GM23338 (cell line): ENCODE results near the gene NT5DC2.

Experiments
- CREB1 ChIP-seq: fragments of 250-450 bp; sonication (Bioruptor Pico); IDR thresholded peaks from 2 replicates; pipeline ENCODE4 v1.5.0; 2020; ENCODE audit warnings: low read depth, mild to moderate bottlenecking, moderate library complexity
- EZH2 ChIP-seq: fragments of 200-600 bp; sonication (generic); IDR thresholded peaks from one replicate; pipeline ENCODE4 v1.8.0; 2017; ENCODE audit warnings: antibody characterized with exemption, mild to moderate bottlenecking, low read depth; ENCODE audit not compliant: unreplicated experiment
- EZH2phosphoT487 ChIP-seq: fragments of 200-600 bp; sonication (generic); IDR thresholded peaks from one replicate; pipeline ENCODE4 v1.8.1; 2018; ENCODE audit warnings: antibody characterized with exemption; ENCODE audit not compliant: unreplicated experiment
- JUNB ChIP-seq: IDR thresholded peaks from one replicate; pipeline ENCODE4 v1.6.1; 2016; ENCODE audit warnings: antibody characterized with exemption; ENCODE audit not compliant: unreplicated experiment
- POLR2AphosphoS5 ChIP-seq: IDR thresholded peaks from 2 replicates; pipeline ENCODE4 v1.6.1; 2016; ENCODE audit warnings: antibody characterized with exemption, low read depth
- REST ChIP-seq: IDR thresholded peaks from one replicate; pipeline ENCODE4 v1.6.1; 2018; ENCODE audit warnings: antibody characterized with exemption; ENCODE audit not compliant: unreplicated experiment
- STAT1 ChIP-seq: IDR thresholded peaks from one replicate; pipeline ENCODE4 v1.6.1; 2016; ENCODE audit warnings: antibody characterized with exemption; ENCODE audit not compliant: unreplicated experiment
- ZNF114 ChIP-seq: fragments of 250-450 bp; sonication (Bioruptor Pico); IDR thresholded peaks from 2 replicates; pipeline ENCODE4 v1.5.0; 2020; ENCODE audit warnings: mild to moderate bottlenecking, moderate library complexity
- ZNF331 ChIP-seq: fragments of 250-450 bp; sonication (Bioruptor Pico); IDR thresholded peaks from 2 replicates; pipeline ENCODE4 v1.5.0; 2020; ENCODE audit warnings: low read depth, mild to moderate bottlenecking, moderate library complexity
- ZNF462 ChIP-seq: fragments of 250-450 bp; sonication (Bioruptor Pico); IDR thresholded peaks from 2 replicates; pipeline ENCODE4 v1.5.0; 2020; ENCODE audit warnings: mild to moderate bottlenecking, moderate library complexity
- TF ChIP-seq, protein P1 (sequence below), 2 experiments: fragments of 200-600 bp in 1 of 2; sonication (generic) in 1 of 2; conservative IDR thresholded peaks; 2 replicates each; pipeline versions ENCODE4 v1.5.1 to v1.6.1; 2016 to 2017; ENCODE audit warnings: antibody characterized with exemption in 2 of 2, low read depth in 2 of 2, mild to moderate bottlenecking in 2 of 2, moderate library complexity in 1 of 2

DNA sequence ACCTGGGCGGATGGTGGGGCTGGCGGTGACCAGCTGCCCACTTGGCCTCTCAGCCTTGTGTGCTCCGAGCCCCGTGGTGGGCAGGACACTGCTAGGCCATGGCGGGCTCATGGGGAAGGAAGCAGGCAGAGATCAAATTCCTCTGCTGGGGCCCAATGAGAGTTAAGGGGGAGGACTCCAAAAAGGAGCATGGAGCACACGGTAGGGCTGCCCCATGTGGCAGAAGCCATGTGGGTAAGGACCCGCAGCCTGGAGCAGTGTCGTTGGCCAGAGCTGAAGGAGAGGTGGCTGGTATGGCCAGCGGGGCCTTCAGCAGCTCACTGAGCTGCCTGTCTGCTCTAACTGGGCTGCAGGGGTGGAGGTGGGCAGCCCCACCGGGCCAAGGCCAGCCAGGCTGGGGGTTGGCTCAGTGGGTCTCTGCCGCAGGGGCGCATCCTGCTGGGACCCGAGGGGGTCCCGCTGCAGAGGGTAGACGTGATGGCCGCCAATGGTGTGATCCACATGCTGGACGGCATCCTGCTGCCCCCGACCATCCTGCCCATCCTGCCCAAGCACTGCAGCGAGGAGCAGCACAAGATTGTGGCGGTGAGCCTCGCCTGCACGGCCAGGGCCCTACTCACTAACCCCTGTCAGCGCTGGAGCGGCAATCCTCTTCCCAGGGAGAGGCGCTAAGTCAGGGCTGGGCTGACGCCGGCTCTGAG lies 27.2 kb downstream of the NT5DC2 start:
- TF ChIP-seq, protein P1, sequence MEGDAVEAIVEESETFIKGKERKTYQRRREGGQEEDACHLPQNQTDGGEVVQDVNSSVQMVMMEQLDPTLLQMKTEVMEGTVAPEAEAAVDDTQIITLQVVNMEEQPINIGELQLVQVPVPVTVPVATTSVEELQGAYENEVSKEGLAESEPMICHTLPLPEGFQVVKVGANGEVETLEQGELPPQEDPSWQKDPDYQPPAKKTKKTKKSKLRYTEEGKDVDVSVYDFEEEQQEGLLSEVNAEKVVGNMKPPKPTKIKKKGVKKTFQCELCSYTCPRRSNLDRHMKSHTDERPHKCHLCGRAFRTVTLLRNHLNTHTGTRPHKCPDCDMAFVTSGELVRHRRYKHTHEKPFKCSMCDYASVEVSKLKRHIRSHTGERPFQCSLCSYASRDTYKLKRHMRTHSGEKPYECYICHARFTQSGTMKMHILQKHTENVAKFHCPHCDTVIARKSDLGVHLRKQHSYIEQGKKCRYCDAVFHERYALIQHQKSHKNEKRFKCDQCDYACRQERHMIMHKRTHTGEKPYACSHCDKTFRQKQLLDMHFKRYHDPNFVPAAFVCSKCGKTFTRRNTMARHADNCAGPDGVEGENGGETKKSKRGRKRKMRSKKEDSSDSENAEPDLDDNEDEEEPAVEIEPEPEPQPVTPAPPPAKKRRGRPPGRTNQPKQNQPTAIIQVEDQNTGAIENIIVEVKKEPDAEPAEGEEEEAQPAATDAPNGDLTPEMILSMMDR (conservative IDR thresholded peaks at IDR 0.05; ENCODE audit: low read depth in 2 of 2), result no peak
- TF ChIP-seq EZH2, result no peak
- no peak for TF ChIP-seq EZH2phosphoT487
- TF ChIP-seq POLR2AphosphoS5, result no peak
- no peak for TF ChIP-seq REST
- no peak for TF ChIP-seq ZNF331 (CRISPR knock-in tag)
- no peak for TF ChIP-seq STAT1
- TF ChIP-seq ZNF114 (CRISPR knock-in tag), result no peak
- TF ChIP-seq JUNB, result no peak
- no peak for TF ChIP-seq ZNF462 (CRISPR knock-in tag)
- TF ChIP-seq CREB1 (CRISPR knock-in tag), result no peak
